Measurements from ENCODE around the gene SGMS1. TPM values are rescaled to one million over a fixed set of nuclear protein-coding genes. Genes with fewer than 3 reads are reported as not detected.

Gene SGMS1
- total RNA-seq, 4 donors from 2014 or later, result 64.3 to 132 (median 87.0) TPM

DNA sequence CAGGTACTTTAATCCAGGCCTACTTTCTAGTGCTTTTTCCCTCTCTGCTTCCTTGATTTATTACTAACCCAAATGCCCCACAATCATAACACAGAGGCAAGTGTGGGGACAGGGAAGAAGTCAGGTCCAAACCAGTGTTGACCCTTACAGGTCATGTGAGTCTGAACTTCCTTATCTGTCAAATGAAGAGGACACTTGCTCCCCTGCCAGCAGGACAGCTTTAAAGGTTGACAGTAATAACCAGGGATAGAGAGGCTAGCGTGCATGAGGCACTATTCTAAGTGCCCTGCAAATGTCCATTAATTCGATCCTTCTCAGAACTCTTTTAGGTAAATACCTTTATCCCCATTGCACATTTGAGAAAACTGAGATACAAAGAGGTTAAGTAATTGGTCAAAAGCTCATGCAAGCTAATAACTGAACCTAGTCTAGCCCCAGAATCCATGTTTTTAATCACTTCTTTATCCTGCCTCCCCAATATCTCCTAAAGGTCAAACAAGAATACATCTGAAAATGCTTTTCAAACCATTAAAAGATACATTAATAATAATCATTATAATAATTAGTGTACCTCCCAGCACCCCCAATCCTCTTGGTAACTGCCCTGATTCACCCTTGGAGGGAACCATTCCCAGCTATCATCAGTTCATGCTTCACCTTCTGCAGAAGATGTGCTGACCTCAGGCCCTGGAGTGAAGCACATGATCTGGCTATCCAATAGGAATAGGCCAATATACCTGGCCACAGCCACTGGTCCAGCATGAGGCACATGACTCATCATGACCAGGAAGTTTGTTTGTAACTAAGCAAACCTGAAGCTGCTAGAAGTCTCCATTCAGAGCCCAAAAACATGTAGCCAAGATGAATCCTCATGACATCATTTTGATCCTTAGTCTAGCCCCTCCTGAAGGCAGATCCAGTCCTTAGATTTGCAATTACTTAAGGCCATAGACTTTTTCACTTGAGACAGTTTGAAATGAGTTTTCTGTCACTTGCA lies 40.7 kb downstream of the SGMS1 start:
- intact Hi-C loops (cut with DNase I), result no loop called here
- no peak for DNase-seq (ENCODE audit: extremely low spot score)
- Histone ChIP-seq H3K9me3 (no peaks in the 10 kb centered on the region), H3K27me3 (no peaks in the 10 kb centered on the region), H3K27ac (replicated peaks in 1 of 4) (no peak overlapping the region), H3K4me1 (peaks cover 14 to 28% (median 17%) of the 10 kb centered on the region in 4 donors), H3K36me3 (peaks cover 0 to 4% (median under 1%) of the 10 kb centered on the region in 4 donors), H3K4me3 (no peak overlapping the region)
- 95% methylated on average over 2 of the region's 2 CpGs for WGBS
- TF ChIP-seq POLR2A (IDR thresholded peaks at IDR 0.05; ENCODE audit: low read depth) (no peak), EP300 (IDR thresholded peaks at IDR 0.05) (no peak), POLR2AphosphoS5 (IDR thresholded peaks at IDR 0.05) (no peak)
- TF ChIP-seq, protein P1, sequence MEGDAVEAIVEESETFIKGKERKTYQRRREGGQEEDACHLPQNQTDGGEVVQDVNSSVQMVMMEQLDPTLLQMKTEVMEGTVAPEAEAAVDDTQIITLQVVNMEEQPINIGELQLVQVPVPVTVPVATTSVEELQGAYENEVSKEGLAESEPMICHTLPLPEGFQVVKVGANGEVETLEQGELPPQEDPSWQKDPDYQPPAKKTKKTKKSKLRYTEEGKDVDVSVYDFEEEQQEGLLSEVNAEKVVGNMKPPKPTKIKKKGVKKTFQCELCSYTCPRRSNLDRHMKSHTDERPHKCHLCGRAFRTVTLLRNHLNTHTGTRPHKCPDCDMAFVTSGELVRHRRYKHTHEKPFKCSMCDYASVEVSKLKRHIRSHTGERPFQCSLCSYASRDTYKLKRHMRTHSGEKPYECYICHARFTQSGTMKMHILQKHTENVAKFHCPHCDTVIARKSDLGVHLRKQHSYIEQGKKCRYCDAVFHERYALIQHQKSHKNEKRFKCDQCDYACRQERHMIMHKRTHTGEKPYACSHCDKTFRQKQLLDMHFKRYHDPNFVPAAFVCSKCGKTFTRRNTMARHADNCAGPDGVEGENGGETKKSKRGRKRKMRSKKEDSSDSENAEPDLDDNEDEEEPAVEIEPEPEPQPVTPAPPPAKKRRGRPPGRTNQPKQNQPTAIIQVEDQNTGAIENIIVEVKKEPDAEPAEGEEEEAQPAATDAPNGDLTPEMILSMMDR (IDR thresholded peaks at IDR 0.05), result no peak

DNA sequence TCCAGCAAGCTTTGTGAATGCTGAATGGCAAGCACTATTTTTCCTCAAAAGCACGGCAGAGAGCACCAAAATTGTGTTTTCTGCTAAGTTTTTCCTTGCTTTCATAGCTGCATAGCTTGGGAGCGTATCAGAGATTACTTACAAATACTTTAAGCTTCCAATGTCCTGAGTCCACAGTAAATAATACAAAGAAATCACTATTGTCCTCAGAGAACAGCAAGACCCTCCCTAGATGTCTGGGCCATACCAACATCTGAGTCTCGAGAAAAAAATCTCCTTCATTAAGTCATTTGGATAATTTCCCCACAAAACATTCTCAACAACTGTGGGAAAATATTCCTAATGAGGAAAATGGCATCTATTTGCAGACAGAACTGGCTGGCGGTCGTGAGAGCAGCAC lies 41.7 kb downstream of the SGMS1 start:
- WGBS, result 83% methylated on average over 5 of the region's 5 CpGs
- no peaks in the 10 kb centered on the region for H3K36me3 ChIP-seq
- H3K4me1 ChIP-seq, result peaks cover 24 to 38% (median 27%) of the 10 kb centered on the region in 4 donors
- H3K27me3 ChIP-seq, result no peaks in the 10 kb centered on the region
- H3K27ac ChIP-seq (replicated peaks in 1 of 4), result no peak overlapping the region
- no peak overlapping the region for H3K4me3 ChIP-seq
- H3K9me3 ChIP-seq, result no peaks in the 10 kb centered on the region
- no peak for DNase-seq (ENCODE audit: extremely low spot score)
- intact Hi-C loops (cut with DNase I), result no loop called here
- TF ChIP-seq POLR2AphosphoS5 (IDR thresholded peaks at IDR 0.05), result no peak
- TF ChIP-seq EP300 (IDR thresholded peaks at IDR 0.05), result no peak
- TF ChIP-seq, protein P1 (IDR thresholded peaks at IDR 0.05), result no peak
- no peak for TF ChIP-seq POLR2A (IDR thresholded peaks at IDR 0.05; ENCODE audit: low read depth)

DNA sequence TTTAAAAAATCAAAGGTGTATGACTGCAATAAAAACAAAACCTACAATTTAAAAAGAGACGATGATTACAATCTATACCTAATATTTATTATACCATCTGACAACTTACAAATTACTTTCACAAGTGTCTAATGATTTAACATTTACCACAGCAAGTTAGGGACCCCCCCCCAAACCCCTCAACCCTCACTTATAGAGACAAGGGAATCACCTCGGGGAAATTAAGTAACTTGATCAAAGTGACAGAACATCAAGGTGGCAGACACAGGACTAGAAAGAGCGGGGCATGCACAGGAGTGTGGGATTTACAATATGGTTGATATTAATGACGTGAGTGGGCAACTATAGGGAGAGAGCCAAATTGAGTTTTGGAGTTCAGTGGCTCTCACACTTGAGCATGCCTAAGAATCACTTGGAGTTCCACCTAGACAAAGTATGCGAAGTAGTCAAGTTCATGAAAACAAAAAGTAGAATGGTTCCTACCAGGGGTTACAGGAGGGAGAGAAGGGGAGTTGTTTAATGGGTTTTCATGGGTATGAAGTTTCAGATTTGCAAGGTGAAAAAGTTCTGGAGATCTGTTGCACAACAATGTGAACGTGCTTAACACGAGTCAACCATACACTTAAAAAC lies 43.4 kb downstream of the SGMS1 start:
- Histone ChIP-seq H3K36me3 (no peaks in the 10 kb centered on the region), H3K27ac (replicated peaks in 1 of 4) (no peak overlapping the region), H3K4me1 (peaks cover 38 to 54% (median 39%) of the 10 kb centered on the region in 4 donors), H3K4me3 (no peak overlapping the region), H3K27me3 (no peaks in the 10 kb centered on the region), H3K9me3 (no peaks in the 10 kb centered on the region)
- TF ChIP-seq, protein P1 (IDR thresholded peaks at IDR 0.05), result no peak
- TF ChIP-seq EP300 (IDR thresholded peaks at IDR 0.05) (no peak), POLR2AphosphoS5 (IDR thresholded peaks at IDR 0.05) (no peak), POLR2A (IDR thresholded peaks at IDR 0.05; ENCODE audit: low read depth) (no peak)
- no peak for DNase-seq (ENCODE audit: extremely low spot score)
- 96% methylated on average over 7 of the region's 7 CpGs for WGBS
- intact Hi-C loops (cut with DNase I), result no loop called here

DNA sequence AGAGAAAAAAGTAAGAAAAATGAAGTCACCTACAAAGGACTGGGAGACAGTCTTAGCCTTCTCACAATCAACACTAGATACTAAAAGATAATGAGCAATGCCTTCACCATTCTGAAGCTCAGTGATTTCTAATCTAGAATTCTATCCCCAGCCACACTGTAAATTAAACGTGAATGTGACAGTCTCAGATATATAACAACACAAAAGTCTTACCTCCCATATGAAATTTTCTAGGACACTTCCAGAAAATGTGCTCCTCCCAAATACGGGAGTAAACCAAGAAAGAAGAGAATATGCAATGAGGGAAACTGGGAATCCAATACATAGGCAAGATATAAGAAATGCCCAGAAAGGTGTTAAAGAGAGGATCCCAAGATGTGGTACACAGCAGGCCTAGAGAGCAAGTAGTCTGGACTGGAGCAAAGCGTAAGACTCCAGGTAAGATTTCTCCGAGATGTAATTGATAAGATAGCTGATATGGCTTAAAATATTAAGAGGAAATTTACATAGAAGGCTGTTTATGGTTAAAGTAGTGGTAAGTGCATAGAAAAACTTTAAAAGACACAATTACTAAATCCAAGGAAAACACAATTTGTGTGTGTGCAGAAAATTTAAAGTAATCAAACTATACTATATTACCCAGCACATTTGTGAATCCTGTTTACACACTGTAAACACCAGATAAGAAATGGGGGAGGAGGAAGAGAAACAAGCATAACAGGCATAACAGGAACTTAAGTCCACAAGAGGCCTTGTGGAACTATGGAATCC lies 44.1 kb downstream of the SGMS1 start:
- no peaks in the 10 kb centered on the region for H3K27me3 ChIP-seq
- no peaks in the 10 kb centered on the region for H3K36me3 ChIP-seq
- WGBS, result 91% methylated on average over 4 of the region's 4 CpGs
- TF ChIP-seq POLR2AphosphoS5 (IDR thresholded peaks at IDR 0.05) (no peak), POLR2A (IDR thresholded peaks at IDR 0.05; ENCODE audit: low read depth) (no peak), EP300 (IDR thresholded peaks at IDR 0.05) (no peak)
- TF ChIP-seq, protein P1 (IDR thresholded peaks at IDR 0.05), result no peak
- H3K27ac ChIP-seq (replicated peaks in 1 of 4), result no peak overlapping the region
- H3K4me1 ChIP-seq, result peaks cover 38 to 54% (median 39%) of the 10 kb centered on the region in 4 donors
- H3K4me3 ChIP-seq, result no peak overlapping the region
- no peak for DNase-seq (ENCODE audit: extremely low spot score)
- intact Hi-C loops (cut with DNase I), result no loop called here
- H3K9me3 ChIP-seq, result no peaks in the 10 kb centered on the region
